ENCODE measurements around the gene MCC.

The MCC gene

GRCh38 chr5:113271015-113271414 is 217.2 kb downstream of the MCC start:
- DNase-seq (ENCODE audit: low spot score), result no peak

- DNase-seq (ENCODE audit: low spot score), result no peak
Measured at GRCh38 chr5:113270086-113270485, 218.2 kb downstream of the MCC start.

- DNase-seq (ENCODE audit: low spot score), result no peak
Measured at GRCh38 chr5:113269023-113269997, 218.9 kb downstream of the MCC start.

GRCh38 chr5:113268232-113268631 is 220.0 kb downstream of the MCC start:
- DNase-seq (ENCODE audit: low spot score), result no peak

GRCh38 chr5:113267361-113267900 is 220.8 kb downstream of the MCC start:
- no peak for DNase-seq (ENCODE audit: low spot score)

GRCh38 chr5:113266913-113267227 is 221.4 kb downstream of the MCC start:
- no peak for DNase-seq (ENCODE audit: low spot score)

- DNase-seq (ENCODE audit: low spot score), result no peak
Measured at GRCh38 chr5:113266227-113266912, 221.9 kb downstream of the MCC start.

GRCh38 chr5:113265190-113265589 is 223.1 kb downstream of the MCC start:
- DNase-seq (ENCODE audit: low spot score), result no peak

- DNase-seq (ENCODE audit: low spot score), result no peak
Measured at GRCh38 chr5:113264046-113264445, 224.2 kb downstream of the MCC start.

- no peak for DNase-seq (ENCODE audit: low spot score)
Measured at GRCh38 chr5:113263545-113263944, 224.7 kb downstream of the MCC start.

GRCh38 chr5:113262674-113263073 is 225.6 kb downstream of the MCC start:
- DNase-seq (ENCODE audit: low spot score), result no peak

GRCh38 chr5:113259034-113259433 is 229.2 kb downstream of the MCC start:
- no peak for DNase-seq (ENCODE audit: low spot score)

GRCh38 chr5:113257545-113257944 is 230.7 kb downstream of the MCC start:
- DNase-seq (ENCODE audit: low spot score), result no peak

GRCh38 chr5:113256671-113257452 is 231.4 kb downstream of the MCC start:
- no peak for DNase-seq (ENCODE audit: low spot score)

- no peak for DNase-seq (ENCODE audit: low spot score)
Measured at GRCh38 chr5:113255579-113256386, 232.5 kb downstream of the MCC start.

GRCh38 chr5:113255105-113255504 is 233.1 kb downstream of the MCC start:
- no peak for DNase-seq (ENCODE audit: low spot score)

- no peak for DNase-seq (ENCODE audit: low spot score)
Measured at GRCh38 chr5:113253037-113253436, 235.2 kb downstream of the MCC start.

- no peak for DNase-seq (ENCODE audit: low spot score)
Measured at GRCh38 chr5:113252066-113252465, 236.2 kb downstream of the MCC start.

- DNase-seq (ENCODE audit: low spot score), result no peak
Measured at GRCh38 chr5:113250341-113250953, 237.8 kb downstream of the MCC start.

- no peak for DNase-seq (ENCODE audit: low spot score)
Measured at GRCh38 chr5:113249206-113249605, 239.0 kb downstream of the MCC start.

- no peak for DNase-seq (ENCODE audit: low spot score)
Measured at GRCh38 chr5:113246361-113246870, 241.8 kb downstream of the MCC start.
